Endothelial cell of umbilical vein (primary cell): Measurements from ENCODE around the gene IZUMO4. TPM values are rescaled to one million over a fixed set of nuclear protein-coding genes. Genes with fewer than 3 reads are reported as not detected.

ENCODE experiments used
- BruUV-seq: library from RNA; stranded (reverse); fragments of 400-500 nt; replicated peaks from 2 replicates; lab custom pipeline; 2021; lab: Mats Ljungman, UMichigan
- CTCF ChIA-PET: fragments of 300-600, 350-600 bp; sonication (Branson Sonifier 250); formaldehyde crosslinking; loops from one replicate; lab custom pipeline; 2021; ENCODE audit warnings: antibody characterized with exemption, inconsistent platforms; lab: Charles Lee
- POLR2A ChIA-PET: fragments of 300-600, 350-600 bp; sonication (Branson Sonifier 250); formaldehyde crosslinking; loops from one replicate; lab custom pipeline; 2021; ENCODE audit warnings: antibody characterized with exemption, inconsistent platforms; lab: Charles Lee
- DNase-seq: peaks from one replicate; pipeline ENCODE4 v3.0.0-alpha.2; 2011; ENCODE audit warnings: low read depth, low spot score
- FAIRE-seq: peaks from 2 replicates; lab custom pipeline; 2011; peaks lifted over from hg19 to GRCh38; lab: Jason Lieb, UNC
- H2AFZ ChIP-seq: 2 replicates; pipeline ENCODE4 v1.6.0; 2012; ENCODE audit warnings: low read depth, low read length, control low read depth, inconsistent platforms
- H3K27ac ChIP-seq: 2 replicates; pipeline ENCODE4 v1.5.1; 2011; ENCODE audit warnings: low read depth, mild to moderate bottlenecking, control low read depth, low read length, moderate library complexity; ENCODE audit not compliant: insufficient read depth
- H3K27me3 ChIP-seq, 2 experiments: 2 replicates each; pipeline versions ENCODE4 v1.6.0 to v1.6.1; 2011; ENCODE audit warnings: low read length in 2 of 2, mixed read lengths in 1 of 2; ENCODE audit not compliant: control insufficient read depth in 2 of 2, insufficient read depth in 2 of 2
- H3K36me3 ChIP-seq, 2 experiments: 2 replicates in 1 of 2; 3 replicates in 1 of 2; pipeline ENCODE4 v1.5.1; 2011; ENCODE audit warnings: low read length in 2 of 2, mild to moderate bottlenecking in 1 of 2, moderate library complexity in 1 of 2; ENCODE audit not compliant: control insufficient read depth in 2 of 2, insufficient read depth in 2 of 2; ENCODE audit errors: extremely low read depth in 1 of 2
- H3K4me1 ChIP-seq: 3 replicates; pipeline ENCODE4 v1.5.1; 2011; ENCODE audit warnings: mild to moderate bottlenecking, low read length; ENCODE audit not compliant: control insufficient read depth, insufficient read depth; ENCODE audit errors: extremely low read depth
- H3K4me2 ChIP-seq: 2 replicates; pipeline ENCODE4 v1.6.1; 2011; ENCODE audit warnings: low read length, control low read depth, mixed read lengths; ENCODE audit not compliant: insufficient read depth
- H3K4me3 ChIP-seq, 3 experiments: fragments of 200-600 bp in 1 of 3; sonication (generic), shearing (Covaris generic) in 1 of 3; replicated peaks in 1 of 3; 2 replicates each; pipeline ENCODE4 v1.5.1; 2011 to 2016; ENCODE audit warnings: control low read depth in 3 of 3, low read length in 3 of 3, mild to moderate bottlenecking in 2 of 3, inconsistent platforms in 1 of 3, low read depth in 1 of 3, moderate library complexity in 1 of 3; ENCODE audit not compliant: insufficient read depth in 1 of 3
- H3K79me2 ChIP-seq: 2 replicates; pipeline ENCODE4 v1.6.0; 2012; ENCODE audit warnings: low read length, inconsistent platforms; ENCODE audit not compliant: control insufficient read depth, insufficient read depth
- H3K9ac ChIP-seq: replicated peaks from 2 replicates; pipeline ENCODE3; 2011; ENCODE audit warnings: low read length, control low read depth; ENCODE audit not compliant: insufficient read depth; ENCODE audit errors: extremely low read depth
- H3K9me1 ChIP-seq: replicated peaks from 3 replicates; pipeline ENCODE4 v1.6.0; 2011; ENCODE audit warnings: mild to moderate bottlenecking, low read length; ENCODE audit not compliant: control insufficient read depth, insufficient read depth; ENCODE audit errors: extremely low read depth
- H3K9me3 ChIP-seq: replicated peaks from 2 replicates; pipeline ENCODE4 v1.5.1; 2012; ENCODE audit warnings: low read length, inconsistent platforms; ENCODE audit not compliant: control insufficient read depth, insufficient read depth
- H4K20me1 ChIP-seq: replicated peaks from 2 replicates; pipeline ENCODE3; 2011; ENCODE audit warnings: mild to moderate bottlenecking, low read length; ENCODE audit not compliant: control insufficient read depth, insufficient read depth; ENCODE audit errors: extremely low read depth
- EZH2 ChIP-seq: IDR thresholded peaks from 2 replicates; pipeline ENCODE4 v1.6.1; 2012; ENCODE audit warnings: borderline replicate concordance, low read depth, mild to moderate bottlenecking, moderate library complexity, low read length, inconsistent platforms; ENCODE audit not compliant: severe bottlenecking
- GATA2 ChIP-seq: IDR thresholded peaks from 2 replicates; pipeline ENCODE4 v1.7.0; 2011; ENCODE audit warnings: low read depth, mild to moderate bottlenecking, moderate library complexity, mixed read lengths, low read length; ENCODE audit not compliant: insufficient read length, insufficient read depth
- MYC ChIP-seq: IDR thresholded peaks from one replicate; pipeline ENCODE4 v1.6.1; 2011; ENCODE audit warnings: mild to moderate bottlenecking, low read depth, low read length
- POLR2A ChIP-seq: IDR thresholded peaks from 2 replicates; pipeline ENCODE4 v1.6.1; 2012; ENCODE audit warnings: low read depth, mild to moderate bottlenecking, control low read depth, low read length
- dilution Hi-C: fragments of 300-500 bp; cut with MboI; formaldehyde crosslinking; loops from one replicate; pipeline ENCODE4 v1.15.0; 2019; ENCODE audit warnings: low sequenced_read_pairs; ENCODE audit not compliant: extremely low pct_ligation_motif_present
- intact Hi-C: fragments of 100-400 bp; cut with micrococcal nuclease; formaldehyde crosslinking; loops from one replicate; pipeline ENCODE4 v1.10.0; 2022
- polyA plus RNA-seq, 4 experiments: library from polyadenylated mRNA; depleted of rRNA in 3 of 4; stranded (reverse) in 3 of 4; unstranded in 1 of 4; fragments of >200 nt; gene quantifications; 2 replicates each; pipeline versions ENCODE4 v1.2.1 to v1.2.3, GENCODE V29; 2011 to 2012; ENCODE audit warnings: missing spikeins in 1 of 4
- total RNA-seq: library from RNA; stranded (reverse); gene quantifications from 2 replicates; pipeline ENCODE4 v1.2.3, GENCODE V29; 2021
- TF ChIP-seq, protein P1 (sequence below), 2 donors: IDR thresholded peaks; 1 replicate in 1 of 2; 2 replicates in 1 of 2; pipeline ENCODE4 v1.5.1; 2011; ENCODE audit warnings: low read length in 2 of 2, mild to moderate bottlenecking in 2 of 2, moderate library complexity in 2 of 2, control low read depth in 1 of 2, inconsistent platforms in 1 of 2, low read depth in 1 of 2; ENCODE audit not compliant: insufficient read depth in 1 of 2; ENCODE audit errors: extremely low read depth in 1 of 2

Gene IZUMO4
- total and polyA plus RNA-seq, 2 donors (not counting 3 experiments of a cell fraction or from before 2014, with no cell fraction given), result 1.1 to 2.0 TPM

DNA sequence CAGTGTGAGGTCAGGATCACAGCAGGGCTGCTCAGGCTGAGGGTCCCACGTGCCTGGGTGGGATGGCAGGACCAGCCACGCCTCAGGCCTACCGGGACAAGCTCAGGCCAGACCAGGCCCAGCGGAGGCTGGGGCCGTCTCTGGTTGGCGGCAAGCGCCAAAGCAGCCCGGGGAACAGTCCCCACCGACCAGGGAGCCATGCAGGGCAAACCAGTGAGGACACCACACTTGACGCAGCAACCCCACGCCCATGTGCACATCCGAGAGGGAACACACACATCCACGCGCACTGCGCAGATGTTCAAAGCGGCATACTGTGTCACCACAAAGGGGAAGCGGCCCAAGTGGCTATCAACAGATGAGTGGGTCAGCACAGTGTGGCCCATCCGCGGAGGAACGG, 15.2 kb downstream of the IZUMO4 start:
- CTCF ChIA-PET, result no interaction called here
- no peaks in the 10 kb centered on the region for H3K4me1 ChIP-seq
- H3K36me3 ChIP-seq, result peaks cover 21 to 80% of the 10 kb centered on the region in 2 experiments
- no peak overlapping the region for H3K9ac ChIP-seq
- H3K27ac ChIP-seq, result no peak overlapping the region
- H3K27me3 ChIP-seq, result no peaks in the 10 kb centered on the region
- no TSS peak for BruUV-seq
- POLR2A ChIA-PET, result no interaction called here
- H3K9me3 ChIP-seq, result no peaks in the 10 kb centered on the region
- TF ChIP-seq MYC (no peak), POLR2A (no peak), GATA2 (no peak), EZH2 (no peak)
- TF ChIP-seq, protein P1, sequence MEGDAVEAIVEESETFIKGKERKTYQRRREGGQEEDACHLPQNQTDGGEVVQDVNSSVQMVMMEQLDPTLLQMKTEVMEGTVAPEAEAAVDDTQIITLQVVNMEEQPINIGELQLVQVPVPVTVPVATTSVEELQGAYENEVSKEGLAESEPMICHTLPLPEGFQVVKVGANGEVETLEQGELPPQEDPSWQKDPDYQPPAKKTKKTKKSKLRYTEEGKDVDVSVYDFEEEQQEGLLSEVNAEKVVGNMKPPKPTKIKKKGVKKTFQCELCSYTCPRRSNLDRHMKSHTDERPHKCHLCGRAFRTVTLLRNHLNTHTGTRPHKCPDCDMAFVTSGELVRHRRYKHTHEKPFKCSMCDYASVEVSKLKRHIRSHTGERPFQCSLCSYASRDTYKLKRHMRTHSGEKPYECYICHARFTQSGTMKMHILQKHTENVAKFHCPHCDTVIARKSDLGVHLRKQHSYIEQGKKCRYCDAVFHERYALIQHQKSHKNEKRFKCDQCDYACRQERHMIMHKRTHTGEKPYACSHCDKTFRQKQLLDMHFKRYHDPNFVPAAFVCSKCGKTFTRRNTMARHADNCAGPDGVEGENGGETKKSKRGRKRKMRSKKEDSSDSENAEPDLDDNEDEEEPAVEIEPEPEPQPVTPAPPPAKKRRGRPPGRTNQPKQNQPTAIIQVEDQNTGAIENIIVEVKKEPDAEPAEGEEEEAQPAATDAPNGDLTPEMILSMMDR (IDR thresholded peaks at IDR 0.05; ENCODE audit: extremely low read depth in 1 of 2, insufficient read depth in 1 of 2, low read depth in 1 of 2, low read length in 2 of 2), result no peak
- FAIRE-seq (no peak), DNase-seq (no peak)
- H3K4me2 ChIP-seq, result no peak overlapping the region
- no peak overlapping the region for H2AFZ ChIP-seq
- no peaks in the 10 kb centered on the region for H3K9me1 ChIP-seq
- no peaks in the 10 kb centered on the region for H4K20me1 ChIP-seq
- intact Hi-C loops, result no loop called here
- no peak overlapping the region for H3K4me3 ChIP-seq
- no peaks in the 10 kb centered on the region for H3K79me2 ChIP-seq
- dilution Hi-C loops, result no loop called here
